IMR-90 (cell line): Measurements from ENCODE around the gene PPP3CA. TPM values are rescaled to one million over a fixed set of nuclear protein-coding genes. Genes with fewer than 3 reads are reported as not detected.

ENCODE experiments used
- ATAC-seq: fragments of 200-7000 bp; cut with Tn5 transposase; 2 replicates; pipeline ENCODE4 v1.9.1; 2020; ENCODE audit warnings: low read depth, mild to moderate bottlenecking, moderate library complexity
- BruUV-seq: library from RNA; stranded (reverse); fragments of 400-500 nt; replicated peaks from 2 replicates; lab custom pipeline; 2021; lab: Mats Ljungman, UMichigan
- CTCF ChIA-PET: fragments of 300-600 bp; formaldehyde crosslinking; extraction: SDS; loops from one replicate; lab custom pipeline; 2021; ENCODE audit warnings: antibody characterized with exemption; lab: Yijun Ruan, JAX
- POLR2A ChIA-PET: fragments of 300-600 bp; sonication (Branson Sonifier 250); formaldehyde crosslinking; loops from one replicate; lab custom pipeline; 2022; ENCODE audit warnings: antibody characterized with exemption; ENCODE audit not compliant: unreplicated experiment; lab: Charles Lee
- DNase-seq: peaks from one replicate; pipeline ENCODE4 v3.0.0; 2013
- H2AFZ ChIP-seq: replicated peaks from 2 replicates; pipeline ENCODE3; 2013; ENCODE audit warnings: low read length, mild to moderate bottlenecking; ENCODE audit not compliant: poor library complexity
- H2AK5ac ChIP-seq: 2 replicates; pipeline ENCODE4 v1.6.1; 2013; ENCODE audit warnings: low read depth, low read length, inconsistent platforms
- H2AK9ac ChIP-seq: replicated peaks from 2 replicates; pipeline ENCODE3; 2013; ENCODE audit warnings: mild to moderate bottlenecking, low read depth, low read length, moderate library complexity; ENCODE audit not compliant: poor library complexity
- H2BK120ac ChIP-seq: 2 replicates; pipeline ENCODE4 v1.6.1; 2013; ENCODE audit warnings: low read depth, low read length, inconsistent platforms
- H2BK15ac ChIP-seq: 3 replicates; pipeline ENCODE4 v1.6.1; 2013; ENCODE audit warnings: low read depth, low read length, inconsistent platforms
- H2BK20ac ChIP-seq: 2 replicates; pipeline ENCODE4 v1.6.1; 2013; ENCODE audit warnings: low read depth, mild to moderate bottlenecking, inconsistent platforms, low read length, moderate library complexity
- H2BK5ac ChIP-seq: 2 replicates; pipeline ENCODE4 v1.6.1; 2013; ENCODE audit warnings: mild to moderate bottlenecking, low read depth, low read length, inconsistent platforms; ENCODE audit not compliant: poor library complexity, severe bottlenecking
- H3K14ac ChIP-seq: replicated peaks from 2 replicates; pipeline ENCODE4 v1.6.1; 2013; ENCODE audit warnings: low read depth, low read length, inconsistent platforms
- H3K18ac ChIP-seq: 2 replicates; pipeline ENCODE4 v1.6.1; 2013; ENCODE audit warnings: low read depth, low read length, control low read depth
- H3K23ac ChIP-seq: 2 replicates; pipeline ENCODE4 v1.6.1; 2013; ENCODE audit warnings: low read depth, low read length, inconsistent platforms
- H3K27ac ChIP-seq: 2 replicates; pipeline ENCODE4 v1.5.1; 2013; ENCODE audit warnings: mild to moderate bottlenecking, control low read depth, low read length; ENCODE audit not compliant: insufficient read depth
- H3K27me3 ChIP-seq: 2 replicates; pipeline ENCODE4 v1.6.1; 2013; ENCODE audit warnings: low read length; ENCODE audit not compliant: control insufficient read depth, insufficient read depth
- H3K36me3 ChIP-seq: 2 replicates; pipeline ENCODE4 v1.6.1; 2013; ENCODE audit warnings: low read length, mixed read lengths; ENCODE audit not compliant: control insufficient read depth, insufficient read depth
- H3K4ac ChIP-seq: 2 replicates; pipeline ENCODE4 v1.6.1; 2013; ENCODE audit warnings: low read depth, low read length, inconsistent platforms
- H3K4me1 ChIP-seq: 2 replicates; pipeline ENCODE4 v1.6.1; 2013; ENCODE audit warnings: low read length, mixed read lengths; ENCODE audit not compliant: control insufficient read depth, insufficient read depth
- H3K4me2 ChIP-seq: 2 replicates; pipeline ENCODE4 v1.6.1; 2013; ENCODE audit warnings: low read depth, mild to moderate bottlenecking, control low read depth, low read length, moderate library complexity
- H3K4me3 ChIP-seq: 2 replicates; pipeline ENCODE4 v1.5.1; 2013; ENCODE audit warnings: low read depth, mild to moderate bottlenecking, control low read depth, low read length, moderate library complexity; ENCODE audit not compliant: insufficient read depth
- H3K56ac ChIP-seq: 2 replicates; pipeline ENCODE4 v1.6.1; 2013; ENCODE audit warnings: low read length, inconsistent platforms; ENCODE audit not compliant: insufficient read depth; ENCODE audit errors: extremely low read depth
- H3K79me1 ChIP-seq, 2 experiments: 2 replicates each; pipeline ENCODE4 v1.6.1; 2013; ENCODE audit warnings: low read length in 2 of 2, inconsistent platforms in 1 of 2, low read depth in 1 of 2
- H3K9ac ChIP-seq: 2 replicates; pipeline ENCODE4 v1.6.1; 2013; ENCODE audit warnings: low read depth, low read length, control low read depth
- H3K9me1 ChIP-seq: 2 replicates; pipeline ENCODE4 v1.6.1; 2013; ENCODE audit warnings: low read length, inconsistent platforms; ENCODE audit not compliant: insufficient read depth
- H3K9me3 ChIP-seq: 2 replicates; pipeline ENCODE4 v1.6.1; 2013; ENCODE audit warnings: low read length; ENCODE audit not compliant: control insufficient read depth, insufficient read depth
- H4K20me1 ChIP-seq: 2 replicates; pipeline ENCODE4 v1.6.1; 2013; ENCODE audit warnings: low read length, inconsistent platforms; ENCODE audit not compliant: insufficient read depth
- H4K5ac ChIP-seq: 2 replicates; pipeline ENCODE4 v1.6.1; 2013; ENCODE audit warnings: mild to moderate bottlenecking, low read depth, low read length, control low read depth
- H4K8ac ChIP-seq, 2 experiments: 2 replicates each; pipeline ENCODE4 v1.6.1; 2013; ENCODE audit warnings: low read depth in 2 of 2, low read length in 2 of 2, control low read depth in 1 of 2, inconsistent platforms in 1 of 2
- H4K91ac ChIP-seq: 2 replicates; pipeline ENCODE4 v1.6.1; 2013; ENCODE audit warnings: low read depth, low read length, inconsistent platforms; ENCODE audit not compliant: insufficient read depth
- BHLHE40 ChIP-seq: fragments of 150-350 bp; IDR thresholded peaks from 2 replicates; pipeline ENCODE4 v1.6.1; 2016; ENCODE audit warnings: mild to moderate bottlenecking, low read depth, low read length
- CEBPB ChIP-seq: IDR thresholded peaks from 2 replicates; pipeline ENCODE4 v1.6.1; 2012; ENCODE audit warnings: low read depth, low read length, improper control_type of control experiment
- CHD1 ChIP-seq: IDR thresholded peaks from 2 replicates; pipeline ENCODE4 v1.6.1; 2012; ENCODE audit warnings: low read depth, low read length, improper control_type of control experiment
- CTCF ChIP-seq: conservative IDR thresholded peaks from 2 replicates; pipeline ENCODE4 v1.5.1; 2012; ENCODE audit warnings: mild to moderate bottlenecking, low read depth, low read length, improper control_type of control experiment
- ELK1 ChIP-seq: fragments of 150-350 bp; IDR thresholded peaks from 2 replicates; pipeline ENCODE4 v1.6.1; 2016; ENCODE audit warnings: low read depth, mild to moderate bottlenecking, low read length, moderate library complexity, borderline replicate concordance
- FOS ChIP-seq: fragments of 150-350 bp; IDR thresholded peaks from 2 replicates; pipeline ENCODE4 v1.6.1; 2016; ENCODE audit warnings: low read depth, low read length
- NFE2L2 ChIP-seq: fragments of 150-350 bp; IDR thresholded peaks from 2 replicates; pipeline ENCODE4 v1.6.1; 2016; ENCODE audit warnings: low read depth, mild to moderate bottlenecking, low read length
- POLR2A ChIP-seq: IDR thresholded peaks from 2 replicates; pipeline ENCODE4 v1.6.1; 2012; ENCODE audit warnings: mild to moderate bottlenecking, low read depth, low read length
- RAD21 ChIP-seq: IDR thresholded peaks from 2 replicates; pipeline ENCODE4 v1.6.1; 2012; ENCODE audit warnings: low read length, improper control_type of control experiment
- RCOR1 ChIP-seq: IDR thresholded peaks from 2 replicates; pipeline ENCODE4 v1.6.1; 2012; ENCODE audit warnings: mild to moderate bottlenecking, low read length, improper control_type of control experiment; ENCODE audit not compliant: insufficient replicate concordance
- RFX5 ChIP-seq: IDR thresholded peaks from 2 replicates; pipeline ENCODE4 v1.8.0; 2012; ENCODE audit warnings: low read depth, mild to moderate bottlenecking, low read length, moderate library complexity
- SMC3 ChIP-seq: fragments of 150-350 bp; IDR thresholded peaks from 2 replicates; pipeline ENCODE4 v1.6.1; 2016; ENCODE audit warnings: low read depth, mild to moderate bottlenecking, antibody characterized with exemption, low read length, moderate library complexity
- USF2 ChIP-seq: fragments of 150-350 bp; IDR thresholded peaks from 2 replicates; pipeline ENCODE4 v1.6.1; 2017; ENCODE audit warnings: mild to moderate bottlenecking, antibody characterized with exemption, low read length, low read depth
- WGBS, 2 experiments: methylation state at CpG; one replicate each; pipeline versions ENCODE4 v1.1.5 to v1.1.7; 2013; ENCODE audit warnings: missing lambda C conversion rate in 2 of 2; ENCODE audit not compliant: insufficient read length in 1 of 2; ENCODE audit errors: extremely low coverage in 2 of 2; 5-methylcytosine and 5-hydroxymethylcytosine counted together
- dilution Hi-C: fragments of 300-500 bp; cut with HindIII; formaldehyde crosslinking; loops from one replicate; pipeline ENCODE4 v1.14.3; 2018; ENCODE audit warnings: low sequenced_read_pairs; ENCODE audit not compliant: unreplicated experiment
- in situ Hi-C: fragments of 300-500 bp; cut with MboI; formaldehyde crosslinking; loops from 3 replicates; pipeline ENCODE4 v1.14.3; 2019; ENCODE audit warnings: low sequenced_read_pairs, inconsistent platforms, mixed read lengths
- intact Hi-C: fragments of 100-400 bp; cut with micrococcal nuclease; formaldehyde crosslinking; loops from 2 replicates; pipeline ENCODE4 v1.10.0; 2022
- polyA plus RNA-seq, 3 experiments: library from polyadenylated mRNA; depleted of rRNA; stranded (reverse); fragments of >200 nt; gene quantifications; 2 replicates each; pipeline ENCODE4 v1.2.3, GENCODE V29; 2012; ENCODE audit warnings: low replicate concordance in 1 of 3
- total RNA-seq: library from RNA; depleted of rRNA; stranded (reverse); fragments of >200 nt; gene quantifications from 2 replicates; pipeline ENCODE4 v1.2.3, GENCODE V29; 2012

Gene PPP3CA
- total and polyA plus RNA-seq, 2 of the 4 experiments (the other 2 are of a cell fraction) = 14.5 to 48.6 TPM

- no peak overlapping the region for H2BK5ac ChIP-seq
- no CpG with 5 or more reads among the region's 4 CpGs for WGBS, 2 experiments
- BruUV-seq = no TSS peak
- no peaks in the 10 kb centered on the region for H3K9me3 ChIP-seq
- no peak overlapping the region for H3K4me2 ChIP-seq
- H2AK9ac ChIP-seq = no peak overlapping the region
- no peak overlapping the region for H4K8ac ChIP-seq
- dilution Hi-C loops = no loop called here
- no peak overlapping the region for H3K4ac ChIP-seq
- no peak overlapping the region for H2AK5ac ChIP-seq
- no peaks in the 10 kb centered on the region for H3K4me1 ChIP-seq
- H3K9ac ChIP-seq = no peak overlapping the region
- H3K9me1 ChIP-seq = no peaks in the 10 kb centered on the region
- H3K27ac ChIP-seq = no peak overlapping the region
- H3K56ac ChIP-seq = no peak overlapping the region
- no peak overlapping the region for H4K91ac ChIP-seq
- H2BK15ac ChIP-seq = no peak overlapping the region
- H3K4me3 ChIP-seq = no peak overlapping the region
- in situ Hi-C loops = no loop called here
- DNase-seq = no peak
- no peak overlapping the region for H3K23ac ChIP-seq
- H3K27me3 ChIP-seq = peaks cover 2% of the 10 kb centered on the region; the same call in 1 of the 2 replicates
- intact Hi-C loops = no loop called here
- no peak overlapping the region for H2BK120ac ChIP-seq
- TF ChIP-seq RFX5 (no peak), CHD1 (no peak), CTCF (no peak), BHLHE40 (no peak), POLR2A (no peak), ELK1 (no peak), RAD21 (no peak), RCOR1 (no peak), FOS (no peak), NFE2L2 (no peak), SMC3 (no peak), USF2 (no peak), CEBPB (no peak)
- no peaks in the 10 kb centered on the region for H3K79me1 ChIP-seq
- no peaks in the 10 kb centered on the region for H4K20me1 ChIP-seq
- no peak overlapping the region for H3K18ac ChIP-seq
- ChIA-PET POLR2A (no interaction called here), CTCF (interaction anchor here (1.1 kb wide), 1 partner anchor 20 kb away, joined by 3 read pairs; no protein-coding TSS in a partner anchor)
- H2BK20ac ChIP-seq = no peak overlapping the region
- no peak for ATAC-seq
- no peaks in the 10 kb centered on the region for H3K36me3 ChIP-seq
- H2AFZ ChIP-seq = no peak overlapping the region
- H4K5ac ChIP-seq = no peak overlapping the region
- H3K14ac ChIP-seq = no peak overlapping the region
Observed at GRCh38 chr4:100979736-100980135, 367.6 kb downstream of the PPP3CA start.
